Superior temporal gyrus (tissue), 1 donor: Measurements from ENCODE around the gene AP1M1.
"Not testable (repeated sequence)": the region's sequence is repeated elsewhere in the genome, so short reads cannot be mapped to it uniquely, and the experiment has no call there.

Source experiments
- DNase-seq: peaks from one replicate; pipeline ENCODE4 v3.0.0-alpha.2; 2016; ENCODE audit errors: extremely low spot score

AP1M1 gene

DNA sequence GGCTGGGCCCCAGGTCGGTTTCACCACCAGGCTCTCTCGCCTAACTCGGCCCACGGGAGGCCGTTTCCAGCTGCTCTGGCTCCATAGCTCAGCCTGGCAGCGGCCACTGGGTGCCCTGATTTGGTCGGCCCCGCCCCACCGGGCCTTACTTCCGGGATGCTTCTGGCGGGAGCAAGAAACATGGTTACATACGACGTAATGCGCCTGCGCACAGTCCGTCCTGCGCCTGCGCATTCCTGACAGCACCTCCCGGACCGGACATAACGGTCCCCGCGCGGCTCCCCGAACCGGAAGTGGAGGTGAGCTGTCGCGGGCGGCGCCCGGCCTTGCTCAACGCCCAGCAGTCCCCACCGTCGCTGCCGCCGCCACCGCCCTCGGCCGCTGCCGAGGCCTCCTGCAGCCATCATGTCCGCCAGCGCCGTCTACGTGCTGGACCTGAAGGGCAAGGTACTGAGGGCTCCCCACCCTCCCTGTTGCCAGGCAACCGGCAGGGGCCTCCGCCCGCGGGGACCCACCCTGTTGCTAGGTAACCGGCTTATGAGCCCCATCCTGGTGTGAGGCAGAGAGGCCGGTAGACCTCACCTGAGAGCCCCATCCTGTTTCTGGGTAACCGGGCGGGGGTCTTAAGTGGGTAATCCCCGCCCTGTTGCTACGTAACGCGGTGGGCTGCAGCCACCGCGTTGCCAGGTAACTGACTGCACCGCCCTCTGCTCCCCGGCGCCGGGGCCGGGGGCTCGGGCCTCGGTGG lies at the start of gene AP1M1:
TSS of gene AP1M1 (plus strand) at position 290 of the 748 bp plus-strand sequence. CDS start at position 406, 116 bp downstream.
- DNase-seq = peak; percentile 99

DNA sequence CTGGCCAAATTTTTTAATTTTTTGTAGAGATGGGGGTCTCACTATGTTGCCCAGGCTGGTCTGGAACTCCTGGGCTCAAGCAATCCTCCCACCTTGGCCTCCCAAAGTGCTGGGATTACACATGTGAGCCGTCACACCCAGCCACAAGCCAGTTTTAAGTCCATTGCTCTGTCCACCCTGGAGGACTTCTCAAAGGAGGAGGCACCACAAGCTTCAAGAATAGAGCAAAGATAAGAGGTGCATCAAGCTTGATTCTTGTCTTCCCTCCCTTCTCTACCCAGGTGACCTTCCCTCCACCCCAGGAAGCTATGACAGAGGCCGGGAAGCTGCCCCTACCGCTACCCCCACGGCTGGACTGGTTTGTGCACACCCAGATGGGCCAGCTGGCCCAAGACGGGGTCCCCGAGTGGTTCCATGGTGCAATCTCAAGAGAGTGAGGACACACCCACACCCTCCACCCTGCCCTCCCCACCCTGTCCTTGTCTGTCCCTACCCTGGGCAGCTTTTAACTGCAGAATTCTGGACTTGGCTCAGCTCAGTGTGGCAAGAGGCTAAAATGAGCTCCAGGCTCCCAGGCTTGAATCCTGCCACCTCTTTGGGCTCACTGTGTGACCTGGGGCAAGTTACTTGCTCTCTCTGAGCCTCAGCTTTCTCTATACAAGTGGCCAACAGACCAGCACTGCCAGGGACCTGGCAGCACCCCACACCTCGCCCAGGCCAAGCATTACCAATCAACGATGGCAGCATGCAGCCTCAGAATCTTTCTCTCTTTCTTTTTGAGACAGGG lies 49.1 kb upstream of the AP1M1 start:
- no peak for DNase-seq

DNA sequence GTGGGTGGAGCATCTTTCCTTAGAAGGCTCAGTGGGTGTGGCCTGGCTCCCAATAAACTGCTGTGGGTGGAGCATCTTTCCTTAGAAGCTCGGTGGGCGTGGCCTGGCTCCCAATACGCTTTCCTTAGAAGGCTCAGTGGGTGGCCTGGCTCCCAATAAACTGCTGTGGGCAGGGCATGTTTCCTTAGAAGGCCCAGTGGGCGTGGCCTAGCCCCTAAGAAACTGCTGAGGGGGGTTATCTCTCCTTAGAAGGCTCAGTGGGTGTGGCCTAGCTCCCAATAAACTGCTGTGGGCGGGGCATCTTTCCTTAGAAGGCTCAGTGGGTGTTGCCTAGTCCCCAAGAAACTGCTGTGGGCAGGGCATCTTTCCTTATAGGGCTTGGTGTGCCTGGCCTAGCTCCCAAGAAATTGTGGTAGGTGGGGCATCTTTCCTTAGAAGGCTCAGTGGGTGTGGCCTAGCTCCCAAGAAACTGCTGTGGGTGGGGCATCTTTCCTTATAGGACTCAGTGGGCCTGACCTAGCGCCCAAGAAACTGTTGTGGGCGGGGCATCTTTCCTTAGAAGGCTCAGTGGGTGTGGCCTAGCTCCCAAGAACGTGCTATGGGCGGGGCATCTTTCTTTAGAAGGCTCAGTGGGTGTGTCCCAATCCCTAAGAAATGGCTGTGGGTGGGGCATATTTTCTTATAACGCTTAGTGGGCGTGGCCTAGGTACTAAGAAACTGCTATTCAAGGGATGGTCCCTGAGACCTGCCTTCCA lies 44.0 kb upstream of the AP1M1 start:
- no peak for DNase-seq

DNA sequence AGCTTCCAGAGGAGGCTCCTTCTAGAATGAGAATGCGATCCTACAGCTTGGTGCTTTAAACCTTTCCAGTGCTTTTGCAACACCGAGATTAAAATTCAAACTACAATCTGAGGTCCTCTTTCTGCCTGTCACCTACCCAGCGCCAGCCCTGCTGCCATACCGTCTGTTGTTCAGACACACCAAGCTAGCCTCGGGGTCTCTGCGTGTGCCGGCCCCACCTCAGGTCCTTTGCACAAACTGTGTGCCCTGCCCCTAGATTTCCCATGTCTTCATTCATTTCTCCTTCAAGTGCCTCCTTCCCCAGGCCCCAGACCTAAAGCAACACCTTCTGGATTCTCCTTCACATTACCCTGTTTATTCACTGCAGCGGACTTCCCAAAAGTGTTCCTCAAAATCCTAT lies 43.2 kb upstream of the AP1M1 start:
- DNase-seq = no peak

DNA sequence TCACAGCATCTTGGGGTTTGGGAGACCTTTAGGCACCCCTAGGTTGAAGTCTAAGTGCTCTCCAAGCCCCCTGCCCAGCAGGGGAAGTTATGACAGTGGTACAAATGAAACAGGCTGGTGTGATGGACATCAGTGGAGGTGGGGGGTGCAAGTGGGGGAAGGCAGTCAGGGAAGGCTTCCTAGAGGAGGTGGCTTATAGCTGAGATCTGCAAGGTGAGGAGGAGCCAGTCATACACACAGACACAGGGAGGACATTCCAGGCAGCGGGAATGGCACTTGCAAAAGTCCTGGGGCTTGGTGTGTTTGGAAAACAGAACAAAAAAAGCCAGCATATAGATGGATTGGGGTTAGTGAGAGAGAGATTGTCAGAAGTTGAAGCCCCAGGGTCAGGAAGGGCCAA lies 42.6 kb upstream of the AP1M1 start:
- no peak for DNase-seq

DNA sequence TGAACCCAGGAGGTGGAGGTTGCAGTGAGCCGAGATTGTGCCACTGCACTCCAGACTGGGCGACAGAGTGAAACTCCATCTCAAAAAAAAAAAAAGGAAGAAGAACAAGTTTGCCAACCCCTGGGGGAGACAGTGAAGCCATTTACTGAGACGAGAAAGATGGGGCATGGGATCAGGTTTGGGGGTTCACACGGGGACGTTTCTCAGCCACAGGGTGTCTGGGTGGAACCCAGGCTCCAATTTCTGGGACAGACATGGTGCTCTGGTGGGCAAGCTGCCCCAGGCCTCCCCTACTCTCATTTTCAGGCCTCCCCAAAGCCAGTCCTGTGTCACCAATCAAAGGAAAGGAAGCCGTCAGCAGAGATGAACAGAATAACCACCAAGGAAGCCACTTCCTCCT lies 40.8 kb upstream of the AP1M1 start:
- DNase-seq = no peak

DNA sequence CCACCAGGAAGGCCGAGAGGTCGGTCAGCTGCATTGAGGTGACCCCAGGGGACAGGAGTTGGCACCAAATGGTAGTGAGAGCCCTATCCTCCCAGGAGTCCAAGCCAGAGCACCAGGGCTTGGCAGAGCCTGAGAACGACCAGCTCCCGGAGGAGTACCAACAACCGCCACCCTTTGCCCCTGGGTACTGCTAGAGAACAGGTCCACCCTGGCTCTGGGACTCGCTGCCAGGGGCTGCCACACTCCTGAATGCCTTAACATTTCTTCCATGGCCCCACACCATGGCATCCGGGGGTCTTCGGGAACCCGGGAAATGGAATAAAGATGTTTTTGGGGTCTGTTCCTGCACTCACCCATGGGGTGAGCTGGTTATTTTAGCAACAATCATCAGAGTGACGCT lies 40.1 kb upstream of the AP1M1 start:
- no peak for DNase-seq

DNA sequence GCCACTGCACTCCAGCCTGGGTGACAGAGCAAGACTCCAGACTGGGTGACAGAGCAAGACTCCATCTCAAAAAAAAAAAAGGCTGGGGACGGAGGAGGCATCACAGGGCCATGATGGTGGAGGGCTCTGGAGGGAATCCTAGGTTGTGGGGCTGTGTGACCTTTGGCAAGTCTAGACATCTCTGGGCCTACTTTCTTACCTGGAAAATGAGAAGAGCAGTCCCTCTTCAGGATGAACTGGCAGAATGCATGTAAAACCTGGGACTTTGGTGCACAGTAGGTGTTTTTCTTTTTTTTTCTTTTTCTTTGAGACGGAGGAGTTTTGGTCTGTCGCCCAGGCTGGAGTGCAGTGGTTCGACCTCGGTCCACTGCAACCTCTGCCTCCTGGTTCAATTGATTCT lies 38.1 kb upstream of the AP1M1 start:
- DNase-seq = no peak

DNA sequence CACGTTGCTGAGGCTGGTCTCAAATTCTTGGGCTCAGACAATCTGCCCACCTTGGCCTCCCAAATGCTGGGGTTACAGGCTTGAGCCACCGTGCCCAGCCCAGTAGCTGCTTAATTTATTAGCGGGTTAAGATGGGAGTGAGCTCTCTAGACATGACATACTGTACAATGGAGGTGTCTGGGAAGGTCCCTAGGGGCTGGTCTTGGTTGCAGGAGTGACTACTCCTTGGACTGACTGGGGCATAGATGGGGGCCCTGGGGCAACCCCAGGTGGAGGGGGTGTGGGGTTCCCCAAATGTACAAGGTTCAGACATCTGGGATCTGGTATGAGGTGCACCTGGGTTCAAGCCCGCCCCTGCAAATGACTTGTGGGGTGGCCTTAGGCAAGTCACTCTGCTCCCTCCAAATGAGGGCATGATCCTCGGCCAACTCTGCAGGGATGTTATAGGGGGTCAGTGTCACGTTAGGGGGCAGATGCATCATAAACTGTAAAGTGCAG lies 37.2 kb upstream of the AP1M1 start:
- no peak for DNase-seq

DNA sequence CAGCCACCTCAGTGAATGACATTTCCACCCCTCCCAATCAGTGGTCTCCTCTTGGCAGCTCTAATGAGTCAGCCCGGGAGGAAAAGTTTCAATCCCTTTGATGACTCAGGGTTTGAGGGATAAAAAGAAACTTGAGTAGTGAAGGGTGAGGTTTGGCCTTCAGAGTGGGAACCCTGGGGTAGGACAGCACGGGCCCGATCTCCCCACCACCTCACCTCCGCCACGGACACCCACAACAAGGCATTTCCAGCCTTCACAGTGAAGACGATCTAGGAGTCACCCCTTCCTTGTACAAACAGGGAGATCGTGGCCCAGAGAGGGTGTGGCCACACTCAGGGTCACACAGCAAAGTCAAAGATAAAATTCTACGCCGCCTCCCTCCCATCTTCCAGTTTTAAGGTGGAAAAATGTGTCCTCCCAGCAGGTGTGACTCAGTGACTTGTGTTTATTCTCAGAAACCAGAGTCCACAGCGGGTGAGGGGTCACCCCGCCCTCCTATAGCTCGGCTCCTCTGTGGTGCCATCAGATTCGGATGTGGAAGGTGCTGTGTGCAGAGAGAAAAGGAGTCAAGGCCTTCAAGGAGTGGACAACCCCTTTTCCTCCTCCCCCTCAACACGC lies 36.7 kb upstream of the AP1M1 start:
- DNase-seq = no peak

DNA sequence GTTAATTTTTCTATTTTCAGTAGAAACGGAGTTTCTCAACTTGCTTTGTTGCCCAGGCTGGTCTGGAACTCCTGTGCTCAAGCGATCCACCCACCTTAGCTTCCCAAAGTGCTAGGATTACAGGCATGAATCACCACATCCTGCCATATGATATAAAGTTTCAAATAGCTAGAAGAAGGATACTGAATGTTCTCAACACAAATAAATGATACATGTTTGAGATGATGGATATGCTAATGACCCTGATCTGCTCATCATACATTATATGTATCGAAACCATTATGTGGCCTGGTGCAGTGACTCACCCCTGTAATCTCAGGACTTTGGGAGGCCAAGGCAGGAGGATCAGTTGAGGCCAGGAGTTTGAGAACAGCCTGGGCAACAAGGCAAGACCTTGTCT lies 35.9 kb upstream of the AP1M1 start:
- DNase-seq = peak; percentile 20

DNA sequence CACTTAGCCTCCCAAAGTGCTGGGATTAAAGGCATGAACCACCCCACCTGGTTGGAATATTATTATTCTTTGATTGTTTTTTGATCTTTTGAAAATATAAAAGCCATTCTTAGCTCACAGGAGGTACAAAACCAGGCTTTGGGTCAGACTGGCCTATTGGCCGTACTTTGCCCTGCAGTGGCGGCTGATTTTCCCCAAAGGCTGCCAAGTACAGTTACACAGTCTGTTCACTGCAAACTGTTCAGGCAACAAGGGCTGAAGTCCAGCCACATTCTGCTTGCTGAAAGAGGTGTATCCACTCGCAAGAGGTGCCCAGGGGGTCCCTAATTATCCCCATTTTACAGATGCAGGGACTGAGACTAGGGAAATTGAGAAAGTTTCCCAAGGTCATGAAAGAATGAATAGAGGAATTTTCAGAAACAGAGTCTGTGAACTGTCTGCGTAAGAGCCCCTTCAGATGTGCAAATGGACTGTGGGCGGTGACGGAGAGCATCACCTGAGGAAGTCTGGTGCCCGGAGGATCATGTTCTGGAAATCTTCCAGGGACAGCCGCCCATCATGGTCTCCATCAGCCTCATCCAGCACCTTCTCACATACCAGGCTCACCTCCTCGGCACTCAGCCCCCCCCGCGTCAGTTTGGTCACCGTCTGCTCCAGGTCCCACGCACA lies 33.4 kb upstream of the AP1M1 start:
- no peak for DNase-seq

DNA sequence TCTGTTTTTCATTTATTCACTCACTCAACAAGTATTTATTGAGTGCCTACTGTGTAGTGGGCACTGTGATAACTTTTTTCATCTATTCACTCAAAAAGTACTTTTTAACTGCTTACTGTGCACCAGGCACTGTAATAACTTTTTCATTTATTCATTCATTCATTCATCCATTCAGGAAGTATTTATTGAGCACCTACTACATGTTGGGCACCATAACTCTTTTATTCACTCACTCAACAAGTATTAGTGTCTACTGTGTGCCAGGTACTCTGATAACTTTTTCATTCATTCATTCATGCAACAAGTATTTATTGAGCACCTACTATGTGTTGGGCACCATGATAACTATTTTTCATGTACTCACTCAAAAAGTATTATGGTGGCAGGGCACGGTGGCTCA lies 31.3 kb upstream of the AP1M1 start:
- DNase-seq = no peak

DNA sequence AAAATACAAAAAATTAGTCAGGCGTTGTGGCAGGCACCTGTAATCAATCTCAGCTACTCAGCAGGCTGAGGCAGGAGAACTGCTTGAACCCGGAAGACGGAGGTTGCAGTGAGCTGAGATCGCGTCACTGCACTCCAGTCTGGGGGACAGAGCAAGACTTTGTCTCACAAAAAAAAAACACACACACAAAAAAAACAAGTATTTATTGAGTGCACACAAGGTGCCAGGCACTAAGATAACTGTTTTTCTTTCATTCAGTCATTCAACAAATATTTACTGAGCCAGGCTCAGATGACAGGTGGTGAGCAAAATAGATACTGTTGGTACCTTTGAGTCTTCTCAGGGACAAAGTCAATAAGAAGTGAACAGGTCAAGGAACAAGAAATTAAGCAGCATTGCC lies 30.7 kb upstream of the AP1M1 start:
- DNase-seq = no peak

DNA sequence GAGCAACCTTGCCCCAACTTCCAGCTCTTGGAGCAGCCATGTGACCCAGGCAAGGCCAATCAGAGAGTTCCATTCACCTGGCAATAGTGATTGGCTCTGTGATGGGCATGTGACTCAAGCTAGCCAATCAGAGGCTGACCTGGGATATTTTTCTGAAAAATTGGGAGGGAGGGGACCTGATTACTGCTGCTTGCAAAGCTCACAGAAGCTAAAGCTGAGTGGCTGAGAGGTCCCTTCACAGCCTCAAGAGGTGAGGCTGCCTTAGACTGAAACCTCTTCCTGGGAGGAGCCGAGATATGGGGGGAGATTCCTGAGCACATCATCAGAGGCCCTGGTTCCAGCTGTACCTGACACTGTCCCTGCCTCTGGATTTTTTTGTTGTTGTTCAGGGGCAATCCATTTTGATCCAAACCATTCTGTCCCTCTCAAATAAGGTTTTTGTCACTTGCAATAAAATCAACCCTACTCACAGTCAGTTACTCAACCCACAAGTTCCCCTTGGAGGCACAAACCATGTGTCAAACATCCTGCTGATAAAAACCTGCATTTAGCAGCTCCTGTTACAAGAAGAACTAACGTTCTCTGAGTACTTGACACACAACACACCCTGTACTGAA lies 29.1 kb upstream of the AP1M1 start:
- DNase-seq = no peak

DNA sequence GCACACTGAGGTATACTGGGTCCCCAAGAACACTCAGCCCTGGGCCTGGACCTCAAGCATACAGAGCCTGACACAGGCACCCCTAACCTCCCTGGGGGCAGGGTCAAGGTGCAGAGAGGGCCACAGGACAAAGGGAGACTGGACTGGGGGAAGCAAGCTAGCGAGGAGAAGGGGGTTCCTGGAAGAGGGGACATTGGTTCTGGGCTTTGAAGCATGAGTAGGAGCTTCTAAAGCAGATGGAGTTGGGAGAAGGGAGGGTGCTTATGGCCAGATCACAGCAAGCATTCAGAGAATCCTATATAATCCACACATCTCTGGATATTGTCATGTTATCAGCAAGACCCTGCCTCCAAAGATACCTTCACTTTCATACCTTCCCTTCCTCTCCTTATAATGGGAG lies 27.6 kb upstream of the AP1M1 start:
- DNase-seq = no peak

DNA sequence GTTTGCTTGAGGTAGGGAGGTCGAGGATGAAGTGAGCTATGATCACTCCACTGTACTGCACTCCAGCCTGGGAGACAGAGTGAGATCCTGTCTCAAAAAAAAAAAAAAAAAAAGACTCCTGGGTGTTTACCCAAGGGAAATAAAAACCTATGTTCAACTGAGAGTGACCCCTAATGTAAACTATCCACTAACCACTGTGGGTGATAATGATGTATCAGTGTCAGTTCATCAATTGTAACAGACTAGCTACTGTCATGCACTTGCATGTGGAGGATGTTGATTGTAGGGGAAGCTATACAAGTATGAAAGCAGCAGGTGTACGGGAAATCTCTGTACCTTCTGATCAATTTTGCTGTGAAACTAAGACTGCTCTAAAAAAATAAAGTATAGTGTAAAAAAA lies 21.8 kb upstream of the AP1M1 start:
- no peak for DNase-seq

DNA sequence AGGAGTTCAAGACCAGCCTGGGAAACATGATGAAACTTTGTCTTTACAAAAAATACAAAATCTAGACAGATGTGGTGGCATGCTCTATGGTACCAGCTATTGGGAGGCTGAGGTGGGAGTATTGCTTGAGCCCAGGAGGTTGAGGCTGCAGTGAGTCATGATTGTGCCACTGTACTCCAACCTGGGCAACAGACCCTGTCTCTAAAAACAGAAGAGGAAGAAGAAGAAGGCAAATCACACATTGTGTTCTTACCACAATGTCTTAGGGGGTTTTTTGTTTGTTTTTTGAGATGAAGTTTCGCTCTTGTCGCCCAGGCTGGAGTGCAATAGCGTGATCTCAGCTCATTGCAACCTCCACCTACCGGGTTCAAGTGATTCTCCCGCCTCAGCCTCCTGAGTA lies 18.8 kb upstream of the AP1M1 start:
- DNase-seq = not testable (repeated sequence)

DNA sequence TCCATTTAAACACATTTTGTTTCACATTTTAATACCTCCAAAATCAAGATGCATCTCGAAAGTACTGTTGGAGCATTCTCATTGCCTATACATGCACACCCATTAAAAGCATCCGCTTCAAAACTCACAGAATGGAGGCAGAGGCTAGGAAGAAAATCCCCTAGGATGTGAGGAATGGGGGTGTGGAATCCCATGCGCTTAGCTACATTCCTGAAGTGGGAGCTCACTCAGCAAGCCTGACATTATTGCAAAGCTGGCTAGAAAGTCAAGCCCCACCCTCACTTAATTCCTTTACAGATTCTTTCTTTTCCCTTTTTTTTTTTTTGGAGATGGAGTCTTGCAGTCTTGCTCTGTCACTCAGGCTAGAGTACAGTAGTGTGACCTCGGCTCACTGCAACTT lies 17.1 kb upstream of the AP1M1 start:
- DNase-seq = no peak

DNA sequence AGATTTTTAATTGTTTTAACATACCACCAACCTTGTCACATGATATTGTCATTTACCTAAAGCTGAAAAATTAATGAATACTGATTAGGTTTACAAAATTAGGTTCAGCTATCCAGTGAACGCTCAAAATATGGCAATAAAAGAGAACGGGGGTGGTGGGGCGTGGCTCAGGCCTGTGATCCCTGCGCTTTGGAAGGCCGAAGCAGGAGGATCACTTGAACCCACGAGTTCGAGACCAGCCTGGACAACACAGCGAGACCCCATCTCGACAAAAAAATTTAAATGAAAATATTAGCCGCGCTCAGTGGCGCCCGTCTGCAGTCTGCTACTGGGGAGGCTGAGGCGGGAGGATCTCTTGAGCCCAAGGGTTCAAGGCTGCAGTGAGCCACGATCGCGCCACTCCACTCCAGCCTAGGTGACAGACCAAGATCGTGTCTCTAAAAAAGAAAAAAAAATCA lies 13.0 kb upstream of the AP1M1 start:
- no peak for DNase-seq
